Measurements from ENCODE around the gene TMEM150A. TPM values are rescaled to one million over a fixed set of nuclear protein-coding genes. Genes with fewer than 3 reads are reported as not detected.

The TMEM150A gene
- total and polyA plus RNA-seq, 2 of the 13 experiments (the other 11 are each of a cell fraction or from before 2014, with no cell fraction given): 30.1 to 70.4 TPM

DNA sequence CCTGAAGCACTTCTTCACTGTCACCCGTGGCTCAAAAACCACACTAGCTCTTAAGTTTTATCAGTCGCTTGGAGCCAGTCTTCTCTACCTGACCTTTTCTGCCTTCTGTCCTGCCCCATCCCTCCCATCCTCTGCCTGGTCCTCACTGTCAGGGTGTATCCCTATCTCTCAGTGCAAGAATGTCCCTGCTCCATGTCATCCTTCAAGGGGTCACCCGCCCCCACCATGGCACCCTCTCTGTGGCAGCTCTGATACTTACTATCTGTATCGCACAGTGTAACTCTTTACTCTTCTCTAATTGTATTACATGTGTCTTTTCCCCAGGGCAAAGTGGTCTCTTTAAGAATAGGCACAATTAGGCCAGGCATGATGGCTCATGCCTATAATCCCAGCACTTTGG is 13.9 kb downstream of the TMEM150A start (continued):
- TF ChIP-seq RBM39 (IDR thresholded peaks at IDR 0.05; ENCODE audit: low read depth, low read length, poor library complexity, severe bottlenecking) (no peak), RARG (CRISPR knock-in tag; IDR thresholded peaks at IDR 0.05; ENCODE audit: low read depth) (no peak)

DNA sequence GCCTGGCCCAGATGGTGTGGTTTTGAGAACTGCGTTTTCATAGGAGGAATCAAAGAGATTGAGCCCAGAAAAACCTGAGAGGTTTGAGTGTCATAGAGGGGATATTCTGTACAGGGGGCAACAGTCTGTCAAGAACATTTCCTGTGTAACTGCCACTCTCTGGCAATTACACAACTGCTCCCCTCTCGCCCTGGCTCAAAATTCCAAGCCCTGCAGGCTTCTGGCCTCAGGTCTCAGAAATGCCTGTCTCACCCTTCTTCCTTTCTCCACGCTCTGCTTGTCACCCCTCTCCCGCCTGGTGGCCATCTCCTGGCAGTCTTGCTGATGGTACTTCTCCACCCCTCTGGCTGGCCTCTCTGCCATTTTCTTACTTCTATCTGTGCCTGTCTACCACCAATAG is 14.3 kb downstream of the TMEM150A start:
- H3K4me3 ChIP-seq (replicated peaks in 1 of 3; ENCODE audit: insufficient read depth in 1 of 3, low read depth in 2 of 3, low read length in 3 of 3): no peak overlapping the region
- H3K9me3 ChIP-seq (ENCODE audit: low read length): no peaks in the 10 kb centered on the region
- ATAC-seq (no peak), DNase-seq (ENCODE audit: low spot score) (no peak), FAIRE-seq (no peak)
- H3K4me1 ChIP-seq (ENCODE audit: insufficient read depth, low read length): peaks cover 97% of the 10 kb centered on the region
- H3K27ac ChIP-seq (ENCODE audit: extremely low read length, insufficient read depth, low read length): no peak overlapping the region
- no peaks in the 10 kb centered on the region for H3K27me3 ChIP-seq (ENCODE audit: control insufficient read depth in 1 of 2, insufficient read depth in 2 of 2, low read length in 2 of 2)
- WGBS (ENCODE audit: low lambda C conversion rate): 85% methylated on average over 4 of the region's 4 CpGs
- no peaks in the 10 kb centered on the region for H4K20me1 ChIP-seq (ENCODE audit: insufficient read depth, low read length)
- H3K4me2 ChIP-seq (ENCODE audit: low read depth, low read length): peak overlapping the region; percentile 43
- ChIA-PET CTCF (ENCODE audit: low intra/inter-chr PET ratio, low total read pairs) (no interaction called here), POLR2A (interaction anchor here (1.2 to 25.9 kb wide), 7 partner anchors 9 to 234 kb away, joined by 7 to 795 read pairs (median 13); partner anchors contain the start of genes C2orf68, ELMOD3, GGCX and MAT2A)
- H3K36me3 ChIP-seq (replicated peaks in 1 of 2; ENCODE audit: control insufficient read depth in 1 of 2, insufficient read depth in 2 of 2, low read length in 2 of 2): no peaks in the 10 kb centered on the region
- intact Hi-C loops (cut with micrococcal nuclease; ENCODE audit: unreplicated experiment) (no loop called here), in situ Hi-C loops (cut with HindIII; ENCODE audit: extremely low pct_ligation_motif_present, low pct_unique_long_range_greater_than_20kb) (no loop called here)
- H2AFZ ChIP-seq (ENCODE audit: low read length): no peak overlapping the region
- no TSS peak for BruUV-seq (replicated peaks)
- H3K9ac ChIP-seq (ENCODE audit: insufficient read depth, low read depth, low read length): no peak overlapping the region
- H3K79me2 ChIP-seq (ENCODE audit: insufficient read depth, low read length): no peaks in the 10 kb centered on the region
- TF ChIP-seq PRMT3 (CRISPR knock-in tag; IDR thresholded peaks at IDR 0.05; ENCODE audit: borderline replicate concordance, low read depth) (no peak), ZFY (CRISPR knock-in tag; IDR thresholded peaks at IDR 0.05) (no peak), JARID2 (CRISPR knock-in tag; IDR thresholded peaks at IDR 0.05; ENCODE audit: insufficient replicate concordance) (no peak), ZFX (CRISPR knock-in tag; IDR thresholded peaks at IDR 0.05; ENCODE audit: low read depth) (0 out of 2 replicates have a peak, but pooled peaks have one; percentile 4), ZNF24 (IDR thresholded peaks at IDR 0.05) (no peak), XBP1 (CRISPR knock-in tag; IDR thresholded peaks at IDR 0.05) (no peak), SSRP1 (CRISPR knock-in tag; IDR thresholded peaks at IDR 0.05) (0 out of 2 replicates have a peak, but pooled peaks have one; percentile 37), ZNF530 (CRISPR knock-in tag; IDR thresholded peaks at IDR 0.05; ENCODE audit: low read depth) (no peak), NFIC (IDR thresholded peaks at IDR 0.05; ENCODE audit: low read length) (no peak), CEBPG (CRISPR knock-in tag; IDR thresholded peaks at IDR 0.05) (0 out of 2 replicates have a peak, but pooled peaks have one; percentile 3)
